Activated naive CD4-positive, alpha-beta T cell treated with anti-CD3 and anti-CD28 coated beads for 36 hours (primary cell): Measurements from ENCODE around the gene HGF. TPM values are rescaled to one million over a fixed set of nuclear protein-coding genes. Genes with fewer than 3 reads are reported as not detected.
"Not testable (repeated sequence)": the region's sequence is repeated elsewhere in the genome, so short reads cannot be mapped to it uniquely, and the experiment has no call there.

Source experiments
- CTCF ChIA-PET: fragments of 350-600 bp; sonication (Branson Sonifier 250); formaldehyde crosslinking; loops from one replicate; lab custom pipeline; 2021; ENCODE audit warnings: antibody characterized with exemption; lab: Charles Lee
- DNase-seq: peaks from one replicate; pipeline ENCODE4 v3.0.0-alpha.2; 2020
- H3K27ac Mint-ChIP-seq: one replicate; pipeline ENCODE4 v1.8.0; 2021; ENCODE audit warnings: mild to moderate bottlenecking, mixed read lengths
- H3K27me3 Mint-ChIP-seq: one replicate; pipeline ENCODE4 v1.8.0; 2021; ENCODE audit warnings: low read depth, mixed read lengths
- H3K36me3 Mint-ChIP-seq: one replicate; pipeline ENCODE4 v1.8.0; 2021; ENCODE audit warnings: low read depth, mixed read lengths
- H3K4me1 Mint-ChIP-seq: one replicate; pipeline ENCODE4 v1.8.0; 2021; ENCODE audit warnings: low read depth, mixed read lengths
- H3K4me3 Mint-ChIP-seq: one replicate; pipeline ENCODE4 v1.8.0; 2021; ENCODE audit warnings: mild to moderate bottlenecking, moderate library complexity, mixed read lengths
- H3K9me3 Mint-ChIP-seq: one replicate; pipeline ENCODE4 v1.8.0; 2021; ENCODE audit warnings: mixed read lengths
- intact Hi-C: fragments of 100-400 bp; cut with micrococcal nuclease; formaldehyde crosslinking; loops from one replicate; pipeline ENCODE4 v1.15.1; 2023
- total RNA-seq, 2 experiments: library from RNA; stranded (reverse); gene quantifications; one replicate each; pipeline ENCODE4 v1.2.3, GENCODE V29; 2021

Gene HGF
- total RNA-seq, 2 experiments from 2014 or later, result not detected

GRCh38 chr7:81740403-81740802 lies 29.4 kb downstream of the HGF start:
- CTCF ChIA-PET, result no interaction called here
- DNase-seq, result no peak
- Mint-ChIP-seq H3K27me3 (no peaks in the 10 kb centered on the region), H3K27ac (no peak overlapping the region), H3K36me3 (no peaks in the 10 kb centered on the region), H3K9me3 (no peaks in the 10 kb centered on the region), H3K4me1 (no peaks in the 10 kb centered on the region), H3K4me3 (no peak overlapping the region)
- intact Hi-C loops, result no loop called here

GRCh38 chr7:81736091-81736490 lies 33.8 kb downstream of the HGF start:
- Mint-ChIP-seq H3K36me3 (no peaks in the 10 kb centered on the region), H3K4me3 (no peak overlapping the region), H3K27ac (no peak overlapping the region), H3K27me3 (no peaks in the 10 kb centered on the region), H3K9me3 (peaks cover 3% of the 10 kb centered on the region), H3K4me1 (no peaks in the 10 kb centered on the region)
- DNase-seq, result no peak
- CTCF ChIA-PET, result no interaction called here
- intact Hi-C loops, result no loop called here

- H3K36me3 Mint-ChIP-seq, result no peaks in the 10 kb centered on the region
- no peaks in the 10 kb centered on the region for H3K4me1 Mint-ChIP-seq
- CTCF ChIA-PET, result no interaction called here
- intact Hi-C loops, result no loop called here
- H3K27me3 Mint-ChIP-seq, result no peaks in the 10 kb centered on the region
- no peak overlapping the region for H3K4me3 Mint-ChIP-seq
- no peak overlapping the region for H3K27ac Mint-ChIP-seq
- H3K9me3 Mint-ChIP-seq, result no peaks in the 10 kb centered on the region
- no peak for DNase-seq
These were observed 44.1 kb downstream of the HGF start for GRCh38 chr7:81725812-81726127.

GRCh38 chr7:81725003-81725811 lies 44.6 kb downstream of the HGF start:
- H3K27ac Mint-ChIP-seq, result no peak overlapping the region
- no peaks in the 10 kb centered on the region for H3K9me3 Mint-ChIP-seq
- CTCF ChIA-PET, result no interaction called here
- DNase-seq, result no peak
- no peaks in the 10 kb centered on the region for H3K4me1 Mint-ChIP-seq
- no peaks in the 10 kb centered on the region for H3K36me3 Mint-ChIP-seq
- intact Hi-C loops, result no loop called here
- no peaks in the 10 kb centered on the region for H3K27me3 Mint-ChIP-seq
- H3K4me3 Mint-ChIP-seq, result no peak overlapping the region

GRCh38 chr7:81722250-81722649 lies 47.6 kb downstream of the HGF start:
- CTCF ChIA-PET, H3K4me3 Mint-ChIP-seq, H3K9me3 Mint-ChIP-seq, H3K4me1 Mint-ChIP-seq, H3K27ac Mint-ChIP-seq, DNase-seq, intact Hi-C loops, H3K36me3 Mint-ChIP-seq, H3K27me3 Mint-ChIP-seq: not testable (repeated sequence)

GRCh38 chr7:81721437-81721836 lies 48.4 kb downstream of the HGF start:
- Mint-ChIP-seq H3K27me3 (no peaks in the 10 kb centered on the region), H3K27ac (no peak overlapping the region), H3K9me3 (peaks cover 2% of the 10 kb centered on the region), H3K4me1 (no peaks in the 10 kb centered on the region), H3K4me3 (no peak overlapping the region), H3K36me3 (no peaks in the 10 kb centered on the region)
- CTCF ChIA-PET, result no interaction called here
- no peak for DNase-seq
- intact Hi-C loops, result no loop called here

- CTCF ChIA-PET, result no interaction called here
- Mint-ChIP-seq H3K36me3 (no peaks in the 10 kb centered on the region), H3K4me3 (no peak overlapping the region), H3K27ac (no peak overlapping the region), H3K27me3 (no peaks in the 10 kb centered on the region), H3K4me1 (no peaks in the 10 kb centered on the region), H3K9me3 (peaks cover 2% of the 10 kb centered on the region)
- intact Hi-C loops, result no loop called here
- no peak for DNase-seq
These were observed 50.0 kb downstream of the HGF start for GRCh38 chr7:81719865-81720264.

GRCh38 chr7:81715984-81716588 lies 53.8 kb downstream of the HGF start:
- Mint-ChIP-seq H3K27ac (no peak overlapping the region), H3K27me3 (no peaks in the 10 kb centered on the region), H3K4me1 (no peaks in the 10 kb centered on the region), H3K36me3 (no peaks in the 10 kb centered on the region), H3K4me3 (no peak overlapping the region), H3K9me3 (peaks cover 2% of the 10 kb centered on the region)
- DNase-seq, result no peak
- intact Hi-C loops, result no loop called here
- CTCF ChIA-PET, result no interaction called here

GRCh38 chr7:81714306-81714705 lies 55.5 kb downstream of the HGF start:
- no peaks in the 10 kb centered on the region for H3K36me3 Mint-ChIP-seq

GRCh38 chr7:81710751-81711150 lies 59.1 kb downstream of the HGF start:
- H3K9me3 Mint-ChIP-seq, result peaks cover 2% of the 10 kb centered on the region
- no peak overlapping the region for H3K27ac Mint-ChIP-seq
- H3K4me3 Mint-ChIP-seq, result no peak overlapping the region
- CTCF ChIA-PET, result no interaction called here
- intact Hi-C loops, result no loop called here
- DNase-seq, result no peak
- H3K36me3 Mint-ChIP-seq, result no peaks in the 10 kb centered on the region
- H3K27me3 Mint-ChIP-seq, result no peaks in the 10 kb centered on the region
- no peaks in the 10 kb centered on the region for H3K4me1 Mint-ChIP-seq

More at GRCh38 chr7:81714306-81714705, 55.5 kb downstream of the HGF start:
- DNase-seq, result no peak
- no peaks in the 10 kb centered on the region for H3K27me3 Mint-ChIP-seq
- intact Hi-C loops, result no loop called here
- no peak overlapping the region for H3K4me3 Mint-ChIP-seq
- no peak overlapping the region for H3K27ac Mint-ChIP-seq
- peaks cover 2% of the 10 kb centered on the region for H3K9me3 Mint-ChIP-seq
- CTCF ChIA-PET, result no interaction called here
- H3K4me1 Mint-ChIP-seq, result no peaks in the 10 kb centered on the region

GRCh38 chr7:81709836-81710235 lies 60.0 kb downstream of the HGF start:
- Mint-ChIP-seq H3K27me3 (no peaks in the 10 kb centered on the region), H3K4me1 (no peaks in the 10 kb centered on the region), H3K9me3 (peaks cover 4% of the 10 kb centered on the region), H3K27ac (no peak overlapping the region), H3K4me3 (no peak overlapping the region), H3K36me3 (no peaks in the 10 kb centered on the region)
- CTCF ChIA-PET, result no interaction called here
- DNase-seq, result no peak
- intact Hi-C loops, result no loop called here

- CTCF ChIA-PET, result no interaction called here
- no peaks in the 10 kb centered on the region for H3K27me3 Mint-ChIP-seq
- H3K4me1 Mint-ChIP-seq, result no peaks in the 10 kb centered on the region
- H3K4me3 Mint-ChIP-seq, result no peak overlapping the region
- intact Hi-C loops, result no loop called here
- H3K9me3 Mint-ChIP-seq, result peaks cover 4% of the 10 kb centered on the region
- H3K36me3 Mint-ChIP-seq, result no peaks in the 10 kb centered on the region
- DNase-seq, result no peak
- no peak overlapping the region for H3K27ac Mint-ChIP-seq
These were observed 61.9 kb downstream of the HGF start for GRCh38 chr7:81707966-81708365.

GRCh38 chr7:81707196-81707595 lies 62.7 kb downstream of the HGF start:
- no peak overlapping the region for H3K27ac Mint-ChIP-seq
- CTCF ChIA-PET, result interaction anchor here (0.7 kb wide), 1 partner anchor 84 kb away, joined by 5 read pairs; no protein-coding TSS in a partner anchor
- intact Hi-C loops, result no loop called here
- peaks cover 4% of the 10 kb centered on the region for H3K9me3 Mint-ChIP-seq
- no peak for DNase-seq
- no peaks in the 10 kb centered on the region for H3K4me1 Mint-ChIP-seq
- H3K4me3 Mint-ChIP-seq, result no peak overlapping the region
- H3K27me3 Mint-ChIP-seq, result no peaks in the 10 kb centered on the region
- H3K36me3 Mint-ChIP-seq, result no peaks in the 10 kb centered on the region
